Aorta (tissue), 5 donors: ENCODE measurements around the gene ULBP2. TPM values are rescaled to one million over a fixed set of nuclear protein-coding genes. Genes with fewer than 3 reads are reported as not detected.
"Not testable (repeated sequence)": the region's sequence is repeated elsewhere in the genome, so short reads cannot be mapped to it uniquely, and the experiment has no call there.

Source experiments
- ATAC-seq: fragments of 200-7000 bp; cut with Tn5 transposase; one replicate; pipeline ENCODE4 v1.9.1; 2022; ENCODE audit warnings: moderate library complexity; ENCODE audit not compliant: low FRiP score
- DNase-seq, 2 donors: peaks; one replicate each; pipeline ENCODE4 v3.0.0-alpha.2; 2020
- H3K27ac ChIP-seq, 2 donors: one replicate each; pipeline ENCODE4 v1.5.1; 2013; ENCODE audit warnings: low read length in 2 of 2, mild to moderate bottlenecking in 2 of 2, moderate library complexity in 2 of 2, control low read depth in 1 of 2, inconsistent platforms in 1 of 2, low read depth in 1 of 2
- H3K27me3 ChIP-seq, 2 donors: one replicate each; pipeline ENCODE4 v1.6.1; 2013; ENCODE audit warnings: control low read depth in 1 of 2, low read length in 1 of 2, mild to moderate bottlenecking in 1 of 2, moderate library complexity in 1 of 2; ENCODE audit not compliant: insufficient read depth in 2 of 2, control insufficient read depth in 1 of 2
- H3K36me3 ChIP-seq, 2 donors: one replicate each; pipeline ENCODE4 v1.6.1; 2013; ENCODE audit warnings: control low read depth in 1 of 2, low read length in 1 of 2, mild to moderate bottlenecking in 1 of 2; ENCODE audit not compliant: insufficient read depth in 2 of 2, control insufficient read depth in 1 of 2
- H3K4me1 ChIP-seq, 2 donors: one replicate each; pipeline ENCODE4 v1.6.1; 2013; ENCODE audit warnings: low read length in 2 of 2, control low read depth in 1 of 2, mild to moderate bottlenecking in 1 of 2, moderate library complexity in 1 of 2; ENCODE audit not compliant: insufficient read depth in 2 of 2, control insufficient read depth in 1 of 2
- H3K4me3 ChIP-seq, 2 donors: one replicate each; pipeline ENCODE4 v1.5.1; 2013; ENCODE audit warnings: low read length in 2 of 2, control low read depth in 1 of 2, mild to moderate bottlenecking in 1 of 2
- H3K9me3 ChIP-seq: one replicate; pipeline ENCODE4 v1.6.1; 2013; ENCODE audit warnings: mild to moderate bottlenecking, low read length; ENCODE audit not compliant: control insufficient read depth
- WGBS, 2 donors: extraction: QIAGEN DNeasy Blood & Tissue Kit; methylation state at CpG; one replicate each; pipeline ENCODE4 v1.1.7; 2013; 5-methylcytosine and 5-hydroxymethylcytosine counted together
- intact Hi-C, 2 donors: fragments of 100-400 bp; cut with DNase I; formaldehyde crosslinking; loops; one replicate each; pipeline versions ENCODE4 v1.14.2 to v1.15.0; 2022
- polyA plus RNA-seq, 2 donors: library from polyadenylated mRNA; stranded (reverse); fragments of 200-250 nt; gene quantifications; one replicate each; pipeline ENCODE4 v1.2.3, GENCODE V29; 2013
- total RNA-seq, 2 donors: library from RNA; stranded (reverse); fragmentation: NEBNext Ultra II Directional; extraction: Animal tissue kit (Norgen Biotek cat#: 25700); gene quantifications; one replicate each; pipeline ENCODE4 v1.2.1, GENCODE V29; 2021
- donor health status: healthy with polysubstance abuse.
- donor health status: Bipolar disorder and iron deficiency.
- donor health status: DM: no; HTN: no; CAD: no.
- donor health status: DM: no; HTN: no; CAD: no.
- donor health status: DM: yes; HTN: yes; CAD: no.

Gene ULBP2
- total and polyA plus RNA-seq, 4 donors = 0.36 to 0.68 (median 0.66) TPM; not detected in 1

- Histone ChIP-seq H3K9me3 (no peaks in the 10 kb centered on the region), H3K4me3 (peak within 1 kb of the TSS; percentile 6 to 47), H3K27me3 (no peaks in the 10 kb centered on the region), H3K4me1 (no peaks in the 10 kb centered on the region), H3K27ac (no peak within 1 kb of the TSS), H3K36me3 (no peaks in the 10 kb centered on the region)
- intact Hi-C loops = loop anchor here in 1 of 2 donors (10.0 kb wide), 1 partner anchor 358 kb away; the partner anchor contains the start of gene GINM1
- WGBS, 2 donors = 1% methylated on average over 35 to 40 of the region's 40 CpGs
- DNase-seq (peak; percentile 95 to 96), ATAC-seq (peak; percentile 89)
These were observed 19.0 kb upstream of the ULBP2 start, which contains the start of gene RAET1G for GRCh38 chr6:149922642-149923326. RAET1G (minus strand) TSS chr6:149923121; CDS start chr6:149923010, 111 bp downstream.

- no peak for ATAC-seq
- WGBS, 2 donors = 25 to 29% methylated on average over 33 of the region's 33 CpGs
- intact Hi-C loops = loop anchor here in 1 of 2 donors (10.0 kb wide), 1 partner anchor 359 kb away; the partner anchor contains the start of gene GINM1
These were observed 18.4 kb upstream of the ULBP2 start for GRCh38 chr6:149923327-149923986.

GRCh38 chr6:149924206-149924932 is 17.4 kb upstream of the ULBP2 start:
- DNase-seq = peak; percentile 36 to 42
- Histone ChIP-seq H3K36me3 (no peaks in the 10 kb centered on the region), H3K9me3 (no peaks in the 10 kb centered on the region), H3K4me3 (no peak overlapping the region), H3K27ac (no peak overlapping the region), H3K4me1 (no peaks in the 10 kb centered on the region), H3K27me3 (no peaks in the 10 kb centered on the region)
- no peak for ATAC-seq
- intact Hi-C loops = loop anchor here in 1 of 2 donors (10.0 kb wide), 1 partner anchor 360 kb away; the partner anchor contains the start of gene GINM1
- 80 to 83% methylated on average over 9 of the region's 9 CpGs for WGBS, 2 donors

More at GRCh38 chr6:149923327-149923986, 18.4 kb upstream of the ULBP2 start:
- no peaks in the 10 kb centered on the region for H3K9me3 ChIP-seq
- H3K36me3 ChIP-seq = no peaks in the 10 kb centered on the region
- no peak overlapping the region for H3K27ac ChIP-seq
- peak overlapping the region; percentile 6 to 47 for H3K4me3 ChIP-seq
- DNase-seq = peak; percentile 27 to 55
- no peaks in the 10 kb centered on the region for H3K27me3 ChIP-seq
- H3K4me1 ChIP-seq = no peaks in the 10 kb centered on the region

GRCh38 chr6:149924933-149925252 is 16.9 kb upstream of the ULBP2 start:
- Histone ChIP-seq H3K4me3 (no peak overlapping the region), H3K4me1 (no peaks in the 10 kb centered on the region), H3K36me3 (no peaks in the 10 kb centered on the region), H3K27ac (no peak overlapping the region), H3K9me3 (no peaks in the 10 kb centered on the region), H3K27me3 (no peaks in the 10 kb centered on the region)
- WGBS, 2 donors = 89 to 95% methylated on average over 4 of the region's 4 CpGs
- DNase-seq = peak in 1 of 2 donors; percentile 37
- intact Hi-C loops = loop anchor here in 1 of 2 donors (10.0 kb wide), 1 partner anchor 360 kb away; the partner anchor contains the start of gene GINM1
- peak; percentile 9 for ATAC-seq

- DNase-seq = peak in 1 of 2 donors; percentile 62
- H3K9me3 ChIP-seq = no peaks in the 10 kb centered on the region
- no peaks in the 10 kb centered on the region for H3K4me1 ChIP-seq
- intact Hi-C loops = loop anchor here in 1 of 2 donors (10.0 kb wide), 1 partner anchor 361 kb away; the partner anchor contains the start of gene GINM1
- H3K27ac ChIP-seq = no peak overlapping the region
- ATAC-seq = peak; percentile 49
- H3K27me3 ChIP-seq = no peaks in the 10 kb centered on the region
- peak overlapping the region; percentile 0 to 36 for H3K4me3 ChIP-seq
- 11 to 16% methylated on average over 26 to 34 of the region's 34 CpGs for WGBS, 2 donors
- no peaks in the 10 kb centered on the region for H3K36me3 ChIP-seq
These were observed 16.4 kb upstream of the ULBP2 start for GRCh38 chr6:149925253-149925973.

GRCh38 chr6:149925974-149926777 is 15.6 kb upstream of the ULBP2 start:
- H3K9me3 ChIP-seq = no peaks in the 10 kb centered on the region
- no peaks in the 10 kb centered on the region for H3K27me3 ChIP-seq
- peak overlapping the region; percentile 0 to 36 for H3K4me3 ChIP-seq
- H3K36me3 ChIP-seq = no peaks in the 10 kb centered on the region
- intact Hi-C loops = loop anchor here (1.0 to 10.0 kb wide), 3 partner anchors 91 to 361 kb away; partner anchors contain the start of gene GINM1 (in 1 of the 2)
- ATAC-seq (peak; percentile 93), DNase-seq (peak; percentile 94 to 97)
- no peaks in the 10 kb centered on the region for H3K4me1 ChIP-seq
- H3K27ac ChIP-seq = no peak overlapping the region
- 3% methylated on average over 31 of the region's 31 CpGs for WGBS, 2 donors

- not testable (repeated sequence) for ATAC-seq
These were observed 14.8 kb upstream of the ULBP2 start for GRCh38 chr6:149927025-149927424.

More at GRCh38 chr6:149927025-149927424, 14.8 kb upstream of the ULBP2 start:
- intact Hi-C loops = loop anchor here (2.0 to 10.0 kb wide), 2 partner anchors 92 to 362 kb away; partner anchors contain the start of gene GINM1 (in 1 of the 2)
- not testable (repeated sequence) for DNase-seq, H3K27me3 ChIP-seq, H3K4me1 ChIP-seq, H3K27ac ChIP-seq, H3K9me3 ChIP-seq, H3K4me3 ChIP-seq, H3K36me3 ChIP-seq
- 83% methylated on average over 4 of the region's 4 CpGs for WGBS, 2 donors
